ELF-1 (cell line): Measurements from ENCODE around the gene UNC5CL.

Experiments used
- DNase-seq: peaks from one replicate; pipeline ENCODE4 v3.0.0-alpha.2; 2016; ENCODE audit warnings: low read depth, low spot score

UNC5CL gene

GRCh38 chr6:41064841-41065240, 25.8 kb upstream of the UNC5CL start:
- no peak for DNase-seq

GRCh38 chr6:41063884-41064285, 24.9 kb upstream of the UNC5CL start:
- no peak for DNase-seq

GRCh38 chr6:41062056-41062455, 23.0 kb upstream of the UNC5CL start:
- DNase-seq = no peak

DNA sequence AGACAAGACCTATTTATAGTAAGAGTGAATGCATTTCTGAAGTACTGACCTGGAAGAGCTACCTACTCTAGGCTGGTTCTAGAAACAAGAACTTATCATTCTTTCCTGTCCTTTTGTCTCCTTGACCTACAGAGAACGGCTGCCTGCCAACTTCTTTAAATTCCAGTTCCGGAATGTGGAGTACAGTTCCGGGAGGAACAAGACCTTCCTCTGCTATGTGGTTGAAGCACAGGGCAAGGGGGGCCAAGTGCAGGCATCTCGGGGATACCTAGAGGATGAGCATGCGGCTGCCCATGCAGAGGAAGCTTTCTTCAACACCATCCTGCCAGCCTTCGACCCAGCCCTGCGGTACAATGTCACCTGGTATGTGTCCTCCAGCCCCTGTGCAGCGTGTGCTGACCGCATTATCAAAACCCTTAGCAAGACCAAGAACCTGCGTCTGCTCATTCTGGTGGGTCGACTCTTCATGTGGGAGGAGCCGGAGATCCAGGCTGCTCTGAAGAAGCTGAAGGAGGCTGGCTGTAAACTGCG, 22.2 kb upstream of the UNC5CL start:
- no peak for DNase-seq

GRCh38 chr6:41059556-41059955, 20.5 kb upstream of the UNC5CL start:
- no peak for DNase-seq

- DNase-seq = peak; percentile 39
These were observed 19.8 kb upstream of the UNC5CL start for GRCh38 chr6:41058783-41059181.

DNA sequence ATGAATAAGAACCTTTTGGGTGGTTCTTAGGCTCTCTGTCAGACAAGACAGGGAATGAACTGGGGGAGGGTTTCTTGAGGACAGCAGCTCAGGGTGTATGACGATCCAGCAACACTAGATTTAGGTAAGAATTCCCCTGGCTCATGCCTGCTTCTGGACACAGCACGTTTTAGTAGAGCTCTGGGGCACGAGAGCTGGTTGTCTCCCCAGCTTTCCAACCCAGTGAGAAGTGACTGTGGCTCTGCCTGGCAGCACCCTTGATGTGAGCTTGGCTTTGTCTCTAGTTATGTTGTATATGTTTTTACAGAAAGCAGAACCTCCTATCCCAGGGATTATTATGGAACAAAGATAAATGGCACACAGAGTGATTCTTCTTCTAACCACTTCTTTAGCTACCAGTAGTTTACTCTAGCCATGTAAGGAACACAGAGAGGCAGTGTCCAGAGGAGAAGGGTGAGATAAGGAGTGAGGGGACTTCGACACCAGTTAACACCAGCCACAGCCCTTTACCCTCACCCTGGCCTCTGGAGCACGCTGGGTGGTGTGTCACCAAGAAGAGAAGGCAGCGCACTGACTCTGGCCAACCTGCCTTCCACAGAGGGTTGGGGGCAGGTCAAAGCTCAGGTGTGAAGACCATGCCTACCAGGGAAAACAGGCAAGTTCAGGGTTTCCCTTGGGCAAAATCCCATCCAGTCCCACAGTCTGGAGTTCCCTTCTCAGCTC, 17.9 kb upstream of the UNC5CL start:
- DNase-seq = no peak

DNA sequence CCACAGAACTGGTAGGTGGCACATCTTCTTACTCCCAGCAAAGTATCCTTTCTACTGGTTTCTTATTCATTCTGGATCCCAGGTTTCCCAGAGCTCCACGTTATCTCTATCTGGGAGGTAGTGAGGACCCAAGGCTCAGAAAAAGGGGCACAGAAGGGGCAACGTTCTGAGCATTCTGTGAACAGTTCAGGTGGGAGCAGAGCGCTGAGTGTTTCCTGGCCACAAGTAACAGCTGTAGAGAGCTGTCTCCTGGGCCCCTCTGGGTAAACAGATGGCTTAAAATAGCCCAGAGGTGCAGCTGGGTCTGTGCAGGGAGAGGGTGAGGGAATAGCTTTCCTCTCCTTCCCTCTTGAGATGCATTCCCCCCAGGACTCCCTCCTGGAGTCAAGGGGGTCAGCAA, 16.1 kb upstream of the UNC5CL start:
- DNase-seq = no peak

- no peak for DNase-seq
These were observed 15.5 kb upstream of the UNC5CL start for GRCh38 chr6:41054511-41054910.

DNA sequence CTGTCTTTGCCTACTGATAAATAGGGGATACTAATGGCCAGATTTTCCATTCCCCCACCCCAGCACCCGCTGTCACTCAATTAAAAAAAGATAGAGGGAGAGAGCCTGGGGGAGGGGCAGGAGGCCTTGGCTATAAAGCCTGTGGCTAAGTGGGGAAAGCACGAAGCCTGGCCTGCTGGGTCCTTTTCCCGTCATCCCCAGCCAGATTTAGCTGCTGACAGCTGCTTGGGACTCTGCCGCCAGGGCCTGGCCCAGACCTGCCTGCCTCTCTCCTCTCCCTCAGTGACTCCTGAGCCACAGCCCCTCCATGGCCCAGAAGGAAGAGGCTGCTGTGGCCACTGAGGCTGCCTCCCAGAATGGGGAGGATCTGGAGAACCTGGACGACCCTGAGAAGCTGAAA, 14.0 kb upstream of the UNC5CL start, which contains the start of gene APOBEC2:
TSS of gene APOBEC2 (plus strand) at position 162 of the 400 bp plus-strand sequence. CDS start at position 308, 146 bp downstream.
- DNase-seq = peak; percentile 47

GRCh38 chr6:41051873-41052272, 12.9 kb upstream of the UNC5CL start:
- DNase-seq = no peak

DNA sequence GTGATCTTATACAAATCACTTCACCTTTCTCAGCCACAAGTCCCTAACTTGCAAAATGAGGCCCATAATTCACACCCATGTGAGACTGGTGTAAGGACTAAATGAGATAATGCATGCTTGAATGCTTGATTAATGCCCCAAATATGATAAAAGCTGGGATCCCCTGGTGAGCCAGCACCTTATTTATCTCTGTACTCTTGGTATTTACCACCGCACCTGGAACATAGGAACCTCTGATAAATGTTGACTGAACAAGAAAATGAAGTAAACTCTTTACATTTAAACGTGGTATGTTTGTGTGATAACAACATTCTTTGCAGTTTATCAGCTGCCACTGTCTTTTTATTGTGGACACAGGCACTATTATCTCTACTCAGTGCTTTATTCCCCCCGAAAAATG, 11.5 kb upstream of the UNC5CL start:
- DNase-seq = no peak

GRCh38 chr6:41049955-41050354, 10.9 kb upstream of the UNC5CL start:
- no peak for DNase-seq

GRCh38 chr6:41049521-41049920, 10.5 kb upstream of the UNC5CL start:
- DNase-seq = peak; percentile 92

DNA sequence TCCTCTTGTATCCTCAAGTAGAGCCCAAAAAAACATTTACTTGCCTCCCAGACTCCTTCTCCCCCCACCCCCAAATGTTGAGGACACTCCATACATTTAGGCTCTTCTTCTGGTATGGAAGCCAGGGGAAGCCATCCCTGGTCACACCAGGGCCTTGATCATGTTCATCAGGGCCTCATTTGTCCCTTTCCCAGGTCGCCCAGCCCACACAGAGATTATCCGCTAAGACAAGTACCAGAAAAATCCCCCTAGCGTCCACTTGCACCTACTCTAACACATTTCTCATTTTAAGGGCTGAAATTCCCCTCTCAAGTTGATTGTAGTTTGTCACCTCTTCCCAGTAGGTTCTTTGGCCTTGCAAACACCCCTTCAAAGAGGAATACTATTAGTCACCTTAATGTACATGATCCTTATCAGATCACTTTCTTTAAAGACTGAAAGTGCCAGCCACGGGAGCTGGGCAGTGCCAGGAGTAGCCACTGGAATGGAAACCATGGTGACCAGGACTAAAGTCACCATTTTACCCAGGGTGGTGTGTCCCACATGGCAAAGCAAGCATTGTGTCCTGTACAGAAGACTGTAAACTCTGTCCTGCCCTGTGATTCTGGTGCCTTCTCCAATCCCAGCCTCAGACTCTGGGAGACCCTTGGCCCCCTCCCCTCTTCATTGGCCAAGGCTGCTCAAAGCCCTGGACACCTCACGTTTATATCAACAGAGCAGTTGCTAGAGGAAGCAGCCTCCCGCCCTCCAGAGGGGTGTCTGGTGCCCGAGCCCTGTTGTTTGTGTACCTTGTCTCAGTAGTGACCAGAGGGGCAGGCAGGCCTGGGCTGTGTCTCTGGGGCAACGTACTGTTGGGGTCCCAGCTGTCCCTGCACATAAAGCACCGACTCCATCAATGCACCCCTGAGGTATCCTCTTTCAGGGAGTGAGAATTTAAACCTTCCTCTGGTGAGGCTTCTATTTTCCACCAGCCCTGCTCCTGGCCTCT, 9.0 kb upstream of the UNC5CL start:
- no peak for DNase-seq

DNA sequence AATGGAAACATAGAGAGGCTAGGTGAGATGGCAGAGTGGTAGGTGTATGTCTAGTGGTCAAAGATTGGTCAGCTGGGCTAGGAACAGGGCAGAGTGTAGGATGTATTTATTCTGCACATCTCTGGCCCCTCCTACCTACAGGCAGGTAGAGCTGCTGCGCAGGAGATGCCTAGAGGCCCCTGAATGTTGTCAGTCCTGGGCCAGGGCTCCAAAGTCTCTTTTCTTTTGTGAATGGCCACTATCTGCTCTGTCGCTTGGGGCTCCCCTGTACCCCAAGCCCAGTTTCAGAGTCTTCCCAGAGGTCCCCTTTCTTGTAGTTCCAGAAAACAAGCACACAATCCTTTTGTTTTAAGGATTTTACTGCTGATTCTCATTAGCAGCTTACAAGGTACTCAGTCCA, 8.3 kb upstream of the UNC5CL start:
- no peak for DNase-seq

GRCh38 chr6:41046084-41046483, 7.1 kb upstream of the UNC5CL start:
- DNase-seq = no peak

GRCh38 chr6:41045664-41046063, 6.6 kb upstream of the UNC5CL start:
- DNase-seq = no peak

GRCh38 chr6:41043151-41043550, 4.1 kb upstream of the UNC5CL start:
- DNase-seq = no peak

DNA sequence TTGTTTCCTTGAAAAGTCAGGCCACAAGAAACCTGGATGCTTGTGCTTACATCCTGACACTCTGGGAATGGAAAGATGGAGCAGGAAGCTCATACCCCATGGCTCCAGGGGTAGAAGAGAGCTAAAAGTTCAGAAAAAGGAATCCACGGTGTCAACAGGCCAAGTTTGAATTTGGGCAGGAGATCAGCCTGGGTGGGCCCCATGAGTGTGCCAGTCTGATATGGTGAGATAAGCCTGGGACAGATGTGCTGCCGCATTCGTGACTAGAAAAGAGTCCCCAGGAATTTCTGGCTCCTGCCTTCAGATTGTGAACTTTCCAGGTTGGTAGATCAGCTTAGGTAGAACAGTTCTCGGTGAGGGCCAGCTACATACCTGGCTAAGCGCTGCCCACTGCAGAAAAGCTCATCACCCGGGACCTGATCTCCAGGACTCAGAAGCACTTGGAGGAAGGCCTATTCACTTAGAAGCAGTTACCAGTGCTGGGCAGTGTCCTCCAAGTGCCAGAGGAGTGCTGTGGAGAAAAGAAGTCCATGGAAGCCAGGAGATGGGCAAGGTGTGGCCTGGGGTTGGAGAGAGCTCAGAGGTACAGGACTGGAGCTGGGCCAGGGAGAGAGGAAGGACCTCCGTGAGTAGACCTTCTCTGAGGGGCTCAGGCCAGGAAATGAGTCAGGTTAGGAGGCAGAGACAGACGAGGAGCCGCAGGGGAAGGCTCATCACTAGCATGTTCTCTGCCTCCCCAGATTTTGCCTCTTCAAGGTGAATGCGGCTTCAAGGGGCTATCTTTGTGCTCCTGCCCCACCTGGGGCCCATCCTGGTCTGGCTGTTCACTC, 3.4 kb upstream of the UNC5CL start, which contains the start of gene TSPO2:
TSS of gene TSPO2 (plus strand) at position 242 of the 830 bp plus-strand sequence. CDS start at position 761, 519 bp downstream.
- DNase-seq = no peak

GRCh38 chr6:41040940-41041536, 2.0 kb upstream of the UNC5CL start:
- DNase-seq = no peak
